OCI-LY1 (cell line): ENCODE results near the gene LAMB3.

ENCODE experiments used
- EZH2 ChIP-seq: fragments of 200-600 bp; sonication (generic), shearing (Covaris generic); IDR thresholded peaks from 2 replicates; pipeline ENCODE4 v1.8.0; 2017; ENCODE audit warnings: borderline replicate concordance, mixed run types, mild to moderate bottlenecking, antibody characterized with exemption, low read length, moderate library complexity, mixed read lengths
- TF ChIP-seq, protein P1 (sequence below): fragments of 200-600 bp; sonication (generic), shearing (Covaris generic); IDR thresholded peaks from 2 replicates; pipeline ENCODE4 v1.5.1; 2017; ENCODE audit warnings: mild to moderate bottlenecking, antibody characterized with exemption, low read length, moderate library complexity, mixed read lengths

DNA sequence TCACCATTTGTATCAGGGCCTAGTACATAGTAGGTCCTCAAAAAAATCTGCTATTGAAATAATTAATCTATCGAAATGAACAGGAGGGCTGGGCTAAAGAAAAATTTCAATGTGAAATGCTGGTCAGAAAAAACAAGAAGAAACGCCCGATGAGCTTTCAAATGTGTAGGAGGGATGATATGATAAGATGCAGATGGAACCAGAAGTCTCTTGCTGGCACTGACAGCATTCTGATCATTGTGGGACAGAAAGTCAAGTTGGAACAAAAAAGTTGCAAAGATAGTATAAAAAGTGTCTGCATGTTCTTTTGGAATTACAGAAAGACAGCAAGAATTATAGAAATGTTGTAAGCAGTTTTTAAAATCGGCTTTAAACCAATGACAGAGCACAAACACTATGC is 34.1 kb upstream of the LAMB3 start:
- TF ChIP-seq, protein P1, sequence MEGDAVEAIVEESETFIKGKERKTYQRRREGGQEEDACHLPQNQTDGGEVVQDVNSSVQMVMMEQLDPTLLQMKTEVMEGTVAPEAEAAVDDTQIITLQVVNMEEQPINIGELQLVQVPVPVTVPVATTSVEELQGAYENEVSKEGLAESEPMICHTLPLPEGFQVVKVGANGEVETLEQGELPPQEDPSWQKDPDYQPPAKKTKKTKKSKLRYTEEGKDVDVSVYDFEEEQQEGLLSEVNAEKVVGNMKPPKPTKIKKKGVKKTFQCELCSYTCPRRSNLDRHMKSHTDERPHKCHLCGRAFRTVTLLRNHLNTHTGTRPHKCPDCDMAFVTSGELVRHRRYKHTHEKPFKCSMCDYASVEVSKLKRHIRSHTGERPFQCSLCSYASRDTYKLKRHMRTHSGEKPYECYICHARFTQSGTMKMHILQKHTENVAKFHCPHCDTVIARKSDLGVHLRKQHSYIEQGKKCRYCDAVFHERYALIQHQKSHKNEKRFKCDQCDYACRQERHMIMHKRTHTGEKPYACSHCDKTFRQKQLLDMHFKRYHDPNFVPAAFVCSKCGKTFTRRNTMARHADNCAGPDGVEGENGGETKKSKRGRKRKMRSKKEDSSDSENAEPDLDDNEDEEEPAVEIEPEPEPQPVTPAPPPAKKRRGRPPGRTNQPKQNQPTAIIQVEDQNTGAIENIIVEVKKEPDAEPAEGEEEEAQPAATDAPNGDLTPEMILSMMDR: no peak
- no peak for TF ChIP-seq EZH2
